Measurements from ENCODE around the gene ARHGAP15.

Gene ARHGAP15

GRCh38 chr2:143815082-143815481, 685.9 kb downstream of the ARHGAP15 start:
- no peak overlapping the region for H3K27ac ChIP-seq
- ChIA-PET POLR2A (ENCODE audit: low non-redundant PET) (no interaction called here), CTCF (interaction anchor here (0.6 kb wide), 1 partner anchor 212 kb away, joined by 4 read pairs; no protein-coding TSS in a partner anchor)
- TF ChIP-seq, protein P1, sequence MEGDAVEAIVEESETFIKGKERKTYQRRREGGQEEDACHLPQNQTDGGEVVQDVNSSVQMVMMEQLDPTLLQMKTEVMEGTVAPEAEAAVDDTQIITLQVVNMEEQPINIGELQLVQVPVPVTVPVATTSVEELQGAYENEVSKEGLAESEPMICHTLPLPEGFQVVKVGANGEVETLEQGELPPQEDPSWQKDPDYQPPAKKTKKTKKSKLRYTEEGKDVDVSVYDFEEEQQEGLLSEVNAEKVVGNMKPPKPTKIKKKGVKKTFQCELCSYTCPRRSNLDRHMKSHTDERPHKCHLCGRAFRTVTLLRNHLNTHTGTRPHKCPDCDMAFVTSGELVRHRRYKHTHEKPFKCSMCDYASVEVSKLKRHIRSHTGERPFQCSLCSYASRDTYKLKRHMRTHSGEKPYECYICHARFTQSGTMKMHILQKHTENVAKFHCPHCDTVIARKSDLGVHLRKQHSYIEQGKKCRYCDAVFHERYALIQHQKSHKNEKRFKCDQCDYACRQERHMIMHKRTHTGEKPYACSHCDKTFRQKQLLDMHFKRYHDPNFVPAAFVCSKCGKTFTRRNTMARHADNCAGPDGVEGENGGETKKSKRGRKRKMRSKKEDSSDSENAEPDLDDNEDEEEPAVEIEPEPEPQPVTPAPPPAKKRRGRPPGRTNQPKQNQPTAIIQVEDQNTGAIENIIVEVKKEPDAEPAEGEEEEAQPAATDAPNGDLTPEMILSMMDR (conservative IDR thresholded peaks at IDR 0.05; ENCODE audit: low read depth): no peak
- DNase-seq (ENCODE audit: low spot score): no peak

GRCh38 chr2:143816916-143817315, 687.7 kb downstream of the ARHGAP15 start:
- POLR2A ChIA-PET (ENCODE audit: low non-redundant PET): no interaction called here
- no peak for DNase-seq (ENCODE audit: low spot score)
- H3K27ac ChIP-seq: no peak overlapping the region
- TF ChIP-seq, protein P1 (conservative IDR thresholded peaks at IDR 0.05; ENCODE audit: low read depth): no peak
- CTCF ChIA-PET: no interaction called here

Measured in RWPE1 (cell line).